Activated CD4-positive, alpha-beta T cell treated with anti-CD3 and anti-CD28 coated beads, Interleukin-2, Interleukin-4, amounts not matched to agents 100 ng/mL and 50 ng/mL, durations not matched to agents 16 hours and 8 hours (primary cell): ENCODE measurements around the gene CMTM4.
"Not testable (repeated sequence)": the region's sequence is repeated elsewhere in the genome, so short reads cannot be mapped to it uniquely, and the experiment has no call there.

Experiments used
- DNase-seq: peaks from one replicate; pipeline ENCODE4 v3.0.0-alpha.2; 2020; ENCODE audit warnings: low spot score

CMTM4 gene

GRCh38 chr16:66673691-66674090, 22.9 kb downstream of the CMTM4 start:
- no peak for DNase-seq

- DNase-seq, result no peak
These were observed 25.7 kb downstream of the CMTM4 start for GRCh38 chr16:66670691-66671388.

GRCh38 chr16:66668777-66669444, 27.6 kb downstream of the CMTM4 start:
- no peak for DNase-seq

GRCh38 chr16:66667944-66668343, 28.6 kb downstream of the CMTM4 start:
- DNase-seq, result no peak

- DNase-seq, result peak; percentile 13
These were observed 33.9 kb downstream of the CMTM4 start for GRCh38 chr16:66662445-66663194.

- DNase-seq, result not testable (repeated sequence)
These were observed 34.7 kb downstream of the CMTM4 start for GRCh38 chr16:66661671-66662346.

- no peak for DNase-seq
These were observed 35.4 kb downstream of the CMTM4 start for GRCh38 chr16:66661210-66661560.

- DNase-seq, result no peak
These were observed 35.9 kb downstream of the CMTM4 start for GRCh38 chr16:66660422-66661209.

- no peak for DNase-seq
These were observed 37.7 kb downstream of the CMTM4 start for GRCh38 chr16:66658860-66659190.

- no peak for DNase-seq
These were observed 38.2 kb downstream of the CMTM4 start for GRCh38 chr16:66658143-66658859.

- DNase-seq, result no peak
These were observed 40.0 kb downstream of the CMTM4 start for GRCh38 chr16:66656547-66656946.

GRCh38 chr16:66653581-66654350, 42.8 kb downstream of the CMTM4 start:
- DNase-seq, result no peak

GRCh38 chr16:66652661-66653360, 43.7 kb downstream of the CMTM4 start:
- no peak for DNase-seq

GRCh38 chr16:66651965-66652364, 44.6 kb downstream of the CMTM4 start:
- DNase-seq, result no peak

GRCh38 chr16:66651474-66651765, 45.1 kb downstream of the CMTM4 start:
- DNase-seq, result no peak

- DNase-seq, result peak; percentile 87
These were observed 45.7 kb downstream of the CMTM4 start for GRCh38 chr16:66650707-66651473.

- DNase-seq, result no peak
These were observed 46.8 kb downstream of the CMTM4 start for GRCh38 chr16:66649636-66650205.

GRCh38 chr16:66649167-66649566, 47.4 kb downstream of the CMTM4 start:
- no peak for DNase-seq

- no peak for DNase-seq
These were observed 48.7 kb downstream of the CMTM4 start for GRCh38 chr16:66647866-66648265.
